ENCODE measurements around the gene SAPCD2. TPM values are rescaled to one million over a fixed set of nuclear protein-coding genes. Genes with fewer than 3 reads are reported as not detected.

The SAPCD2 gene
- total and polyA plus RNA-seq, 2 experiments from 2014 or later, result 13.4 to 60.3 TPM

DNA sequence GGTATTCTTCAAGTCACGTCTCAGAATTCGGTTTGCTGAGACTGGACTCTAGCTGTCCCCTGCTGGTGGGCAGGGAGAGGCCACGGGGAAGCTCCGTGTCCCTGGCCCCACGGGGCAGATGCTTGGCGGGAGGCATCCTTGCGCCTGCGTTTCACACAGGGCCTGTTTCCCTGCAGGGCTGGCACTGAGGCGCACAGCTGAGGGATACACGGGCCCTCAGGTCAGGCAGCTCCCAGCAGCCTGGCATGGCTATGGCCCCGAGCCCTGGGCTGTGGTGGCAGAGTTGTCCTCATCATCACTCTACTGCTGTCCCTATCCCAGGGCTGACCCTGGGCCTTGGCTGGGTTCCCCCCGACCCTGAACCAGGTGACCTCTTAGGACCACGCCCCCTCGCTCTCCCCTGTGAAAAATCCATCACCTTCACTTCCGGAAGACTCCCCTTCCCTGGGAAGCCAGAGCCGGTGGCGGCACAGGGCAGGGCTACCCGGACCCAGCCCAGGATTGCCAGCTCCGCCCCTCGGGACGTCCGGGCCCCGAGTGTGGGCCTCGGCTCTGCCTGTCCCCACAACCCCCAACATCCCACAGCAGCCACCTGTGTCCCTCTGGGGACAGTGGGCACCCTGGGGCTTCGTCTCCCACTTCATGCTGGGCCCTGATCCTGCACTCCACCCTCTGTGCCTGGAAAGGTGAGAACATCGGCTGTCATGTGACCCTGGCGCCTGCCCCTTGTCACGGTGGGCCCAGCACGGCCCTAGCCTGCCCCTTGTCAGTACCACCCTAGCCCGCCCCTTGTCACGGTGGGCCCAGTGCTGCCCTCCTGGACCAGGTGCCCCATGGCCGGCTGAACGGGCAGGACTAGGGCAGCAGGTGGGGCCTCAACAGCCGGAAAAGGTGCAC is 39.1 kb upstream of the SAPCD2 start:
- H3K4me2 ChIP-seq, result no peak overlapping the region
- H3K4me1 Mint-ChIP-seq, result no peaks in the 10 kb centered on the region
- H3K27ac Mint-ChIP-seq, result no peak overlapping the region
- no peak for ATAC-seq
- H3K79me2 ChIP-seq (replicated peaks; ENCODE audit: insufficient read depth), result no peaks in the 10 kb centered on the region
- H3K36me3 ChIP-seq (ENCODE audit: insufficient read depth), result no peaks in the 10 kb centered on the region
- no peaks in the 10 kb centered on the region; the same call in 1 of the 2 replicates for H4K20me1 ChIP-seq (replicated peaks; ENCODE audit: insufficient read depth)
- peaks cover 17% of the 10 kb centered on the region for H3K27me3 ChIP-seq (ENCODE audit: insufficient read depth)
- DNase-seq (ENCODE audit: low spot score), result no peak
- no peaks in the 10 kb centered on the region for H3F3A ChIP-seq (replicated peaks; ENCODE audit: low read depth)
- peaks cover 10% of the 10 kb centered on the region; the same call in 2 of the 3 replicates for H3K36me3 Mint-ChIP-seq (ENCODE audit: low read depth)
- peaks cover 12% of the 10 kb centered on the region for H3K27me3 Mint-ChIP-seq (ENCODE audit: insufficient read depth, low read depth, poor library complexity)
- H3K9me2 ChIP-seq (ENCODE audit: insufficient read depth), result no peaks in the 10 kb centered on the region
- H3K27ac ChIP-seq (ENCODE audit: low read depth), result no peak overlapping the region
- H3K4me3 Mint-ChIP-seq, result no peak overlapping the region
- no peak for TF ChIP-seq ZNF462 (CRISPR knock-in tag; IDR thresholded peaks at IDR 0.05)
- H3K4me1 ChIP-seq (ENCODE audit: insufficient read depth), result no peaks in the 10 kb centered on the region
- no peaks in the 10 kb centered on the region for H3K9me3 Mint-ChIP-seq
- no peak overlapping the region for H3K4me3 ChIP-seq
- no peak overlapping the region for H2AFZ ChIP-seq

GRCh38 chr9:137108608-137109249 is 38.4 kb upstream of the SAPCD2 start:
- Mint-ChIP-seq H3K36me3 (ENCODE audit: low read depth) (peaks cover 10% of the 10 kb centered on the region; the same call in 2 of the 3 replicates), H3K4me3 (no peak overlapping the region), H3K27ac (no peak overlapping the region), H3K9me3 (no peaks in the 10 kb centered on the region; the same call in 2 of the 3 replicates), H3K4me1 (no peaks in the 10 kb centered on the region; the same call in 2 of the 3 replicates), H3K27me3 (ENCODE audit: insufficient read depth, low read depth, poor library complexity) (peaks cover 10% of the 10 kb centered on the region)
- no peak overlapping the region for H3K4me2 ChIP-seq
- no peaks in the 10 kb centered on the region for H3K36me3 ChIP-seq (ENCODE audit: insufficient read depth)
- H2AFZ ChIP-seq, result no peak overlapping the region
- H3K9me2 ChIP-seq (ENCODE audit: insufficient read depth), result no peaks in the 10 kb centered on the region
- peaks cover 11% of the 10 kb centered on the region for H3K27me3 ChIP-seq (ENCODE audit: insufficient read depth)
- H3F3A ChIP-seq (replicated peaks; ENCODE audit: low read depth), result peaks cover 1% of the 10 kb centered on the region; the same call in 1 of the 2 replicates
- no peaks in the 10 kb centered on the region for H3K4me1 ChIP-seq (ENCODE audit: insufficient read depth)
- ATAC-seq, result no peak
- no peak overlapping the region for H3K4me3 ChIP-seq
- no peak overlapping the region for H3K27ac ChIP-seq (ENCODE audit: low read depth)
- TF ChIP-seq EZH2phosphoT487 (IDR thresholded peaks at IDR 0.05; ENCODE audit: unreplicated experiment) (no peak), ZNF114 (CRISPR knock-in tag; IDR thresholded peaks at IDR 0.05) (no peak), ZNF331 (CRISPR knock-in tag; IDR thresholded peaks at IDR 0.05; ENCODE audit: low read depth) (no peak), JUNB (IDR thresholded peaks at IDR 0.05; ENCODE audit: unreplicated experiment) (no peak), CREB1 (CRISPR knock-in tag; IDR thresholded peaks at IDR 0.05; ENCODE audit: low read depth) (no peak)
- no peaks in the 10 kb centered on the region for H3K79me2 ChIP-seq (replicated peaks; ENCODE audit: insufficient read depth)
- H4K20me1 ChIP-seq (replicated peaks; ENCODE audit: insufficient read depth), result no peaks in the 10 kb centered on the region; the same call in 1 of the 2 replicates
- DNase-seq (ENCODE audit: low spot score), result no peak
